H1 (cell line): ENCODE data around the gene JPH2. TPM values are rescaled to one million over a fixed set of nuclear protein-coding genes. Genes with fewer than 3 reads are reported as not detected.

Experiments used
- CTCF ChIA-PET: fragments of 300-600 bp; sonication (Branson Sonifier 250); formaldehyde crosslinking; loops from one replicate; lab custom pipeline; 2021; ENCODE audit not compliant: partially characterized antibody; lab: Charles Lee
- POLR2A ChIA-PET: fragments of 300-600 bp; sonication (Branson Sonifier 250); formaldehyde crosslinking; loops from one replicate; lab custom pipeline; 2021; ENCODE audit warnings: inconsistent platforms; ENCODE audit not compliant: partially characterized antibody; lab: Charles Lee
- DNase-seq, 2 experiments: peaks; one replicate each; pipeline versions ENCODE4 v3.0.0 to v3.0.0-alpha.2; 2010 to 2022; ENCODE audit warnings: low spot score in 2 of 2, low read depth in 1 of 2, mixed read lengths in 1 of 2
- FAIRE-seq: peaks from 2 replicates; lab custom pipeline; 2011; peaks lifted over from hg19 to GRCh38; lab: Jason Lieb, UNC
- H2AFZ ChIP-seq: 2 replicates; pipeline ENCODE4 v1.8.1; 2012; ENCODE audit warnings: low read length, inconsistent platforms
- H2AK5ac ChIP-seq: 2 replicates; pipeline ENCODE4 v1.6.1; 2013; ENCODE audit warnings: low read depth, low read length
- H2BK120ac ChIP-seq: replicated peaks from 2 replicates; pipeline ENCODE3; 2013; ENCODE audit warnings: low read depth, low read length, inconsistent platforms
- H2BK12ac ChIP-seq: 2 replicates; pipeline ENCODE4 v1.6.1; 2013; ENCODE audit warnings: low read depth, low read length
- H2BK15ac ChIP-seq: 2 replicates; pipeline ENCODE4 v1.6.1; 2013; ENCODE audit warnings: low read length
- H2BK20ac ChIP-seq: 2 replicates; pipeline ENCODE4 v1.6.1; 2013; ENCODE audit warnings: low read length
- H2BK5ac ChIP-seq: 2 replicates; pipeline ENCODE4 v1.6.1; 2013; ENCODE audit warnings: low read depth, low read length
- H3K14ac ChIP-seq: 2 replicates; pipeline ENCODE4 v1.6.1; 2013; ENCODE audit warnings: inconsistent platforms; ENCODE audit not compliant: insufficient read length
- H3K18ac ChIP-seq: 2 replicates; pipeline ENCODE4 v1.6.1; 2013; ENCODE audit warnings: low read length; ENCODE audit errors: extremely low read depth
- H3K23ac ChIP-seq: 2 replicates; pipeline ENCODE4 v1.6.1; 2013; ENCODE audit warnings: inconsistent platforms; ENCODE audit not compliant: insufficient read length
- H3K23me2 ChIP-seq: 2 replicates; pipeline ENCODE4 v1.6.1; 2013; ENCODE audit warnings: low read depth, low read length
- H3K27ac ChIP-seq: 2 replicates; pipeline ENCODE4 v1.6.1; 2011; ENCODE audit warnings: low read depth, low read length, inconsistent platforms
- H3K27me3 ChIP-seq, 4 experiments: replicated peaks in 1 of 4; 1 replicate in 1 of 4; 2 replicates in 3 of 4; pipeline versions ENCODE4 v1.6.1 to v1.8.1; 2011 to 2013; ENCODE audit warnings: low read length in 3 of 4, mild to moderate bottlenecking in 3 of 4, inconsistent platforms in 2 of 4, mixed read lengths in 2 of 4, moderate library complexity in 1 of 4; ENCODE audit not compliant: control insufficient read depth in 3 of 4, insufficient read depth in 3 of 4; ENCODE audit errors: extremely low read depth in 1 of 4
- H3K36me3 ChIP-seq, 4 experiments: 2 replicates each; pipeline versions ENCODE4 v1.6.1 to v1.8.1; 2011 to 2013; ENCODE audit warnings: mild to moderate bottlenecking in 4 of 4, low read length in 3 of 4, moderate library complexity in 2 of 4, control low read depth in 1 of 4, inconsistent platforms in 1 of 4; ENCODE audit not compliant: insufficient read depth in 4 of 4, control insufficient read depth in 2 of 4
- H3K4ac ChIP-seq: replicated peaks from 2 replicates; pipeline ENCODE3; 2013; ENCODE audit warnings: low read length, low read depth, mixed read lengths, inconsistent platforms; ENCODE audit not compliant: insufficient read length
- H3K4me1 ChIP-seq, 4 experiments: replicated peaks in 1 of 4; 1 replicate in 1 of 4; 2 replicates in 3 of 4; pipeline versions ENCODE4 v1.6.1 to v1.8.1; 2011 to 2013; ENCODE audit warnings: low read length in 3 of 4, inconsistent platforms in 2 of 4, mixed read lengths in 1 of 4; ENCODE audit not compliant: insufficient read depth in 4 of 4, control insufficient read depth in 3 of 4
- H3K4me2 ChIP-seq, 2 experiments: 2 replicates each; pipeline versions ENCODE4 v1.6.1 to v1.8.1; 2011 to 2013; ENCODE audit warnings: low read depth in 2 of 2, low read length in 2 of 2, control low read depth in 1 of 2, inconsistent platforms in 1 of 2, mild to moderate bottlenecking in 1 of 2; ENCODE audit not compliant: insufficient read depth in 1 of 2
- H3K4me3 ChIP-seq, 4 experiments: fragments of 200-600, 300-600 bp in 1 of 4; sonication (generic), shearing (Covaris generic), sonication (Bioruptor Twin) in 1 of 4; 2 replicates each; pipeline versions ENCODE4 v1.5.1 to v1.8.1; 2011 to 2016; ENCODE audit warnings: low read length in 4 of 4, low read depth in 3 of 4, control low read depth in 2 of 4, inconsistent platforms in 2 of 4, mild to moderate bottlenecking in 2 of 4, mixed read lengths in 1 of 4, moderate library complexity in 1 of 4; ENCODE audit not compliant: insufficient read depth in 2 of 4; ENCODE audit errors: extremely low read depth in 1 of 4
- H3K56ac ChIP-seq: replicated peaks from 2 replicates; pipeline ENCODE3; 2013; ENCODE audit warnings: low read depth, mild to moderate bottlenecking, mixed read lengths, low read length, inconsistent platforms; ENCODE audit not compliant: insufficient read length
- H3K79me1 ChIP-seq: 2 replicates; pipeline ENCODE4 v1.6.1; 2013; ENCODE audit warnings: low read depth, low read length, control low read depth
- H3K79me2 ChIP-seq, 2 experiments: 2 replicates each; pipeline versions ENCODE4 v1.6.1 to v1.8.1; 2012 to 2013; ENCODE audit warnings: low read length in 2 of 2, mild to moderate bottlenecking in 2 of 2, inconsistent platforms in 1 of 2; ENCODE audit not compliant: insufficient read depth in 2 of 2, control insufficient read depth in 1 of 2
- H3K9ac ChIP-seq, 4 experiments: replicated peaks in 1 of 4; 1 replicate in 1 of 4; 2 replicates in 3 of 4; pipeline versions ENCODE4 v1.6.1 to v1.8.1; 2011 to 2013; ENCODE audit warnings: low read depth in 3 of 4, low read length in 3 of 4, control low read depth in 2 of 4, mild to moderate bottlenecking in 2 of 4, moderate library complexity in 2 of 4, inconsistent platforms in 1 of 4; ENCODE audit errors: extremely low read depth in 1 of 4
- H3K9me3 ChIP-seq, 2 experiments: 2 replicates each; pipeline versions ENCODE4 v1.6.1 to v1.8.1; 2012 to 2013; ENCODE audit warnings: mild to moderate bottlenecking in 2 of 2, moderate library complexity in 2 of 2, control low read depth in 1 of 2, inconsistent platforms in 1 of 2, low read depth in 1 of 2, low read length in 1 of 2, mixed read lengths in 1 of 2; ENCODE audit not compliant: insufficient read depth in 2 of 2
- H4K20me1 ChIP-seq, 2 experiments: replicated peaks in 1 of 2; 2 replicates each; pipeline versions ENCODE3 to v1.8.1; 2011 to 2013; ENCODE audit warnings: inconsistent platforms in 2 of 2, low read length in 2 of 2, mild to moderate bottlenecking in 1 of 2; ENCODE audit not compliant: insufficient read depth in 2 of 2, control insufficient read depth in 1 of 2
- H4K5ac ChIP-seq: 2 replicates; pipeline ENCODE4 v1.6.1; 2013; ENCODE audit warnings: low read length, low read depth, mixed read lengths, inconsistent platforms; ENCODE audit not compliant: insufficient read length
- H4K8ac ChIP-seq: 2 replicates; pipeline ENCODE4 v1.8.0; 2013; ENCODE audit warnings: mild to moderate bottlenecking, moderate library complexity, low read length, inconsistent platforms; ENCODE audit not compliant: insufficient read depth; ENCODE audit errors: extremely low read depth
- H4K91ac ChIP-seq: replicated peaks from 2 replicates; pipeline ENCODE3; 2013; ENCODE audit warnings: low read length, mixed read lengths, inconsistent platforms; ENCODE audit not compliant: insufficient read length
- CEBPB ChIP-seq: IDR thresholded peaks from 2 replicates; pipeline ENCODE4 v1.6.1; 2012; ENCODE audit warnings: low read depth, low read length
- PHF8 ChIP-seq: fragments of 200-600 bp; sonication (generic); conservative IDR thresholded peaks from 2 replicates; pipeline ENCODE4 v1.7.1; 2012; ENCODE audit warnings: low read depth, mild to moderate bottlenecking, inconsistent platforms, low read length, moderate library complexity
- WGBS, 2 experiments: shearing (Covaris generic) in 1 of 2; methylation state at CpG; one replicate each; pipeline versions ENCODE4 v1.1.6 to v1.1.7; 2013 to 2015; ENCODE audit warnings: low lambda C conversion rate in 2 of 2, mixed read lengths in 2 of 2, inconsistent platforms in 1 of 2, low coverage in 1 of 2, missing lambda C conversion rate in 1 of 2; ENCODE audit not compliant: insufficient replicate concordance in 2 of 2, insufficient coverage in 1 of 2, insufficient read length in 1 of 2; ENCODE audit errors: extremely low coverage in 1 of 2, missing lambda C conversion rate in 1 of 2; 5-methylcytosine and 5-hydroxymethylcytosine counted together
- polyA plus RNA-seq, 7 experiments: library from polyadenylated mRNA; depleted of rRNA in 3 of 7; stranded (reverse) in 5 of 7; unstranded in 2 of 7; fragments of >200 nt in 5 of 7; fragments of 200-250 nt in 2 of 7; gene quantifications; 1 replicate in 5 of 7; 2 replicates in 1 of 7; 4 replicates in 1 of 7; pipeline versions ENCODE4 v1.2.1 to v1.2.3, GENCODE V29; 2011 to 2013; ENCODE audit warnings: missing spikeins in 2 of 7, mixed read lengths in 2 of 7
- total RNA-seq: library from RNA; stranded (reverse); fragmentation: NEBNext Ultra II Directional; extraction: Animal tissue kit (Norgen Biotek cat#: 25700); gene quantifications from 2 replicates; pipeline ENCODE4 v1.2.1, GENCODE V29; 2021

The JPH2 gene
- total and polyA plus RNA-seq, 2 of the 8 experiments (the other 6 are each of a cell fraction or from before 2014, with no cell fraction given): 0.59 to 1.3 TPM

GRCh38 chr20:44106615-44107014, 80.4 kb downstream of the JPH2 start:
- no peak overlapping the region for H3K9ac ChIP-seq
- H3K14ac ChIP-seq: no peak overlapping the region
- ChIA-PET POLR2A (no interaction called here), CTCF (interaction anchor here (1.8 to 15.8 kb wide), 3 partner anchors 11 to 110 kb away, joined by 6 to 512 read pairs (median 10); partner anchors contain the start of gene JPH2)
- no peak overlapping the region for H3K4me2 ChIP-seq
- no peak overlapping the region for H2BK5ac ChIP-seq
- H2AFZ ChIP-seq: no peak overlapping the region
- no peak overlapping the region for H2BK12ac ChIP-seq
- H4K8ac ChIP-seq: no peak overlapping the region
- H3K4ac ChIP-seq: no peak overlapping the region
- H2BK20ac ChIP-seq: no peak overlapping the region
- TF ChIP-seq PHF8: no peak
- no peak for TF ChIP-seq CEBPB
- H4K91ac ChIP-seq: no peak overlapping the region
- no peak overlapping the region for H2BK120ac ChIP-seq
- H3K56ac ChIP-seq: no peak overlapping the region
- H3K36me3 ChIP-seq: no peaks in the 10 kb centered on the region
- no peaks in the 10 kb centered on the region for H4K20me1 ChIP-seq
- 89% methylated on average over 5 of the region's 5 CpGs; no CpG with 5 or more reads in 1 of the 2 experiments for WGBS, 2 experiments
- no peaks in the 10 kb centered on the region for H3K23me2 ChIP-seq
- no peak overlapping the region for H3K18ac ChIP-seq
- no peaks in the 10 kb centered on the region for H3K27me3 ChIP-seq
- no peak overlapping the region for H2AK5ac ChIP-seq
- DNase-seq (no peak), FAIRE-seq (no peak)
- no peak overlapping the region for H3K23ac ChIP-seq
- no peak overlapping the region for H3K4me3 ChIP-seq
- H3K4me1 ChIP-seq: no peaks in the 10 kb centered on the region; a peak in 1 of 7 replicates
- no peak overlapping the region for H3K27ac ChIP-seq
- H2BK15ac ChIP-seq: no peak overlapping the region
- no peaks in the 10 kb centered on the region for H3K79me2 ChIP-seq
- no peak overlapping the region for H4K5ac ChIP-seq
- H3K9me3 ChIP-seq: peaks cover 12 to 15% of the 10 kb centered on the region in 2 experiments
- no peaks in the 10 kb centered on the region for H3K79me1 ChIP-seq
